NCI-H2107 treated with DMSO at 0.1 percent for 48 hours (cell line): ENCODE results near the gene TRDN.
"Not testable (repeated sequence)": the region's sequence is repeated elsewhere in the genome, so short reads cannot be mapped to it uniquely, and the experiment has no call there.

Source experiments
- DNase-seq: peaks from one replicate; lab custom pipeline; 2025; ENCODE audit not compliant: unreplicated experiment; lab: John Stamatoyannopoulos, UW

Gene TRDN

GRCh38 chr6:123515715-123516114 is 121.0 kb downstream of the TRDN start:
- no peak for DNase-seq

GRCh38 chr6:123509112-123509511 is 127.6 kb downstream of the TRDN start:
- DNase-seq: no peak

GRCh38 chr6:123508290-123508689 is 128.5 kb downstream of the TRDN start:
- DNase-seq: no peak

GRCh38 chr6:123507582-123507981 is 129.2 kb downstream of the TRDN start:
- no peak for DNase-seq

- DNase-seq: no peak
Measured at GRCh38 chr6:123503619-123504018, 133.1 kb downstream of the TRDN start.

- no peak for DNase-seq
Measured at GRCh38 chr6:123497025-123497424, 139.7 kb downstream of the TRDN start.

GRCh38 chr6:123489589-123489988 is 147.2 kb downstream of the TRDN start:
- no peak for DNase-seq

- no peak for DNase-seq
Measured at GRCh38 chr6:123480986-123481385, 155.8 kb downstream of the TRDN start.

GRCh38 chr6:123472025-123472702 is 164.6 kb downstream of the TRDN start:
- not testable (repeated sequence) for DNase-seq

- DNase-seq: no peak
Measured at GRCh38 chr6:123467392-123467791, 169.4 kb downstream of the TRDN start.

GRCh38 chr6:123462152-123462551 is 174.6 kb downstream of the TRDN start:
- no peak for DNase-seq

- DNase-seq: no peak
Measured at GRCh38 chr6:123458218-123458617, 178.5 kb downstream of the TRDN start.

GRCh38 chr6:123456836-123457235 is 179.9 kb downstream of the TRDN start:
- no peak for DNase-seq

- no peak for DNase-seq
Measured at GRCh38 chr6:123454448-123454847, 182.3 kb downstream of the TRDN start.

GRCh38 chr6:123453071-123453470 is 183.7 kb downstream of the TRDN start:
- DNase-seq: not testable (repeated sequence)

- no peak for DNase-seq
Measured at GRCh38 chr6:123448306-123448884, 188.4 kb downstream of the TRDN start.

- no peak for DNase-seq
Measured at GRCh38 chr6:123447315-123447937, 189.3 kb downstream of the TRDN start.

- no peak for DNase-seq
Measured at GRCh38 chr6:123439371-123439770, 197.4 kb downstream of the TRDN start.

GRCh38 chr6:123434186-123434585 is 202.6 kb downstream of the TRDN start:
- DNase-seq: no peak

- DNase-seq: no peak
Measured at GRCh38 chr6:123430970-123431369, 205.8 kb downstream of the TRDN start.

- DNase-seq: no peak
Measured at GRCh38 chr6:123427008-123427407, 209.7 kb downstream of the TRDN start.

- no peak for DNase-seq
Measured at GRCh38 chr6:123423130-123423529, 213.6 kb downstream of the TRDN start.
